ENCODE measurements around the gene CMSS1. TPM values are rescaled to one million over a fixed set of nuclear protein-coding genes. Genes with fewer than 3 reads are reported as not detected.

Gene CMSS1
- total RNA-seq, 1 donor from 2014 or later: 28.4 TPM

- H3K4me3 ChIP-seq (ENCODE audit: low read depth, low read length): no peak overlapping the region
- DNase-seq (ENCODE audit: low read depth): no peak
- no peak for TF ChIP-seq CTCF (conservative IDR thresholded peaks at IDR 0.05; ENCODE audit: low read depth, low read length)
Observed at GRCh38 chr3:99974989-99975388, 157.3 kb downstream of the CMSS1 start.

GRCh38 chr3:99976584-99976983 lies 158.9 kb downstream of the CMSS1 start:
- H3K4me3 ChIP-seq (ENCODE audit: low read depth, low read length): no peak overlapping the region
- DNase-seq (ENCODE audit: low read depth): no peak
- no peak for TF ChIP-seq CTCF (conservative IDR thresholded peaks at IDR 0.05; ENCODE audit: low read depth, low read length)

GRCh38 chr3:99978221-99978620 lies 160.6 kb downstream of the CMSS1 start:
- TF ChIP-seq CTCF (conservative IDR thresholded peaks at IDR 0.05; ENCODE audit: low read depth, low read length): no peak
- DNase-seq (ENCODE audit: low read depth): no peak
- H3K4me3 ChIP-seq (ENCODE audit: low read depth, low read length): no peak overlapping the region

GRCh38 chr3:99980606-99981005 lies 162.9 kb downstream of the CMSS1 start:
- DNase-seq (ENCODE audit: low read depth): no peak
- no peak for TF ChIP-seq CTCF (conservative IDR thresholded peaks at IDR 0.05; ENCODE audit: low read depth, low read length)
- no peak overlapping the region for H3K4me3 ChIP-seq (ENCODE audit: low read depth, low read length)

- DNase-seq (ENCODE audit: low read depth): no peak
- TF ChIP-seq CTCF (conservative IDR thresholded peaks at IDR 0.05; ENCODE audit: low read depth, low read length): no peak
- H3K4me3 ChIP-seq (ENCODE audit: low read depth, low read length): no peak overlapping the region
Observed at GRCh38 chr3:99981138-99981537, 163.5 kb downstream of the CMSS1 start.

- no peak overlapping the region for H3K4me3 ChIP-seq (ENCODE audit: low read depth, low read length)
- DNase-seq (ENCODE audit: low read depth): no peak
- TF ChIP-seq CTCF (conservative IDR thresholded peaks at IDR 0.05; ENCODE audit: low read depth, low read length): no peak
Observed at GRCh38 chr3:99982650-99983049, 165.0 kb downstream of the CMSS1 start.

- no peak for DNase-seq (ENCODE audit: low read depth)
- TF ChIP-seq CTCF (conservative IDR thresholded peaks at IDR 0.05; ENCODE audit: low read depth, low read length): no peak
- no peak overlapping the region for H3K4me3 ChIP-seq (ENCODE audit: low read depth, low read length)
Observed at GRCh38 chr3:99984139-99984538, 166.5 kb downstream of the CMSS1 start.

All from epithelial cell of proximal tubule (primary cell).